MM.1S (cell line): ENCODE data around the gene TEX44.

Source experiments
- DNase-seq: peaks from one replicate; pipeline ENCODE4 v3.0.0-alpha.2; 2015
- H2AFZ ChIP-seq: fragments of 300-600 bp; sonication (generic); 2 replicates; pipeline ENCODE4 v1.6.0; 2016; ENCODE audit warnings: antibody characterized with exemption, low read length
- H3F3A ChIP-seq: fragments of 300-600 bp; sonication (generic); 2 replicates; pipeline ENCODE4 v1.6.1; 2016; ENCODE audit warnings: mild to moderate bottlenecking, antibody characterized with exemption, low read length, moderate library complexity, mixed read lengths; ENCODE audit not compliant: insufficient read depth
- H3K27ac ChIP-seq: fragments of 300-600 bp; sonication (generic); 2 replicates; pipeline ENCODE4 v1.5.1; 2016; ENCODE audit warnings: mild to moderate bottlenecking, low read length
- H3K27me3 ChIP-seq: fragments of 300-600 bp; sonication (generic); replicated peaks from 2 replicates; pipeline ENCODE4 v1.6.0; 2016; ENCODE audit warnings: low read length; ENCODE audit not compliant: insufficient read depth
- H3K36me3 ChIP-seq: fragments of 300-600 bp; sonication (generic); replicated peaks from 2 replicates; pipeline ENCODE4 v1.6.1; 2016; ENCODE audit warnings: mild to moderate bottlenecking, low read length, mixed read lengths; ENCODE audit not compliant: insufficient read depth
- H3K4me1 ChIP-seq: fragments of 300-600 bp; sonication (generic); 2 replicates; pipeline ENCODE4 v1.6.1; 2016; ENCODE audit warnings: low read length, mixed read lengths
- H3K4me2 ChIP-seq: fragments of 300-600 bp; sonication (generic); 2 replicates; pipeline ENCODE4 v1.6.0; 2016; ENCODE audit warnings: low read depth, low read length
- H3K4me3 ChIP-seq: fragments of 300-600 bp; sonication (generic); 2 replicates; pipeline ENCODE4 v1.5.1; 2016; ENCODE audit warnings: low read length, mixed read lengths
- H3K79me2 ChIP-seq: fragments of 300-600 bp; sonication (generic); 2 replicates; pipeline ENCODE4 v1.6.1; 2016; ENCODE audit warnings: mixed run types, low read length, mixed read lengths
- H3K9ac ChIP-seq: fragments of 300-600 bp; sonication (generic); 2 replicates; pipeline ENCODE4 v1.6.1; 2016; ENCODE audit warnings: low read length, mixed read lengths
- H3K9me2 ChIP-seq: fragments of 300-600 bp; sonication (generic); replicated peaks from 2 replicates; pipeline ENCODE4 v1.6.1; 2016; ENCODE audit warnings: mild to moderate bottlenecking, low read length, mixed read lengths; ENCODE audit not compliant: insufficient read depth
- H3K9me3 ChIP-seq: fragments of 300-600 bp; sonication (generic); replicated peaks from 2 replicates; pipeline ENCODE4 v1.6.1; 2016; ENCODE audit warnings: mild to moderate bottlenecking, low read length, mixed read lengths; ENCODE audit not compliant: insufficient read depth
- H4K20me1 ChIP-seq: fragments of 300-600 bp; sonication (generic); 2 replicates; pipeline ENCODE4 v1.6.1; 2016; ENCODE audit warnings: mild to moderate bottlenecking, low read length, moderate library complexity, mixed read lengths; ENCODE audit not compliant: insufficient read depth
- CTCF ChIP-seq: fragments of 300-600 bp; sonication (generic); IDR thresholded peaks from 2 replicates; pipeline ENCODE4 v1.5.1; 2016; ENCODE audit warnings: antibody characterized with exemption, low read length, mixed read lengths
- EZH2 ChIP-seq: fragments of 300-600 bp; sonication (generic); optimal IDR thresholded peaks from 2 replicates; pipeline ENCODE3; 2017; ENCODE audit warnings: low read depth, mild to moderate bottlenecking, antibody characterized with exemption, low read length, mixed read lengths
- EZH2phosphoT487 ChIP-seq: fragments of 300-600 bp; sonication (generic); IDR thresholded peaks from 2 replicates; pipeline ENCODE4 v1.6.1; 2018; ENCODE audit warnings: antibody characterized with exemption, low read length

TEX44 gene

GRCh38 chr2:231634412-231634811, 41.7 kb downstream of the TEX44 start:
- H3K4me2 ChIP-seq, result no peak overlapping the region
- H3K9me2 ChIP-seq, result no peaks in the 10 kb centered on the region
- H3K9me3 ChIP-seq, result no peaks in the 10 kb centered on the region
- no peaks in the 10 kb centered on the region for H3K4me1 ChIP-seq
- no peaks in the 10 kb centered on the region for H4K20me1 ChIP-seq
- no peak overlapping the region for H3K4me3 ChIP-seq
- no peaks in the 10 kb centered on the region for H3K27me3 ChIP-seq
- DNase-seq, result no peak
- H3K79me2 ChIP-seq, result no peaks in the 10 kb centered on the region
- no peaks in the 10 kb centered on the region for H3F3A ChIP-seq
- H3K36me3 ChIP-seq, result no peaks in the 10 kb centered on the region
- H2AFZ ChIP-seq, result no peak overlapping the region
- no peak overlapping the region for H3K27ac ChIP-seq
- no peak overlapping the region for H3K9ac ChIP-seq
- no peak for TF ChIP-seq EZH2
- TF ChIP-seq EZH2phosphoT487, result no peak
- TF ChIP-seq CTCF, result no peak

- Histone ChIP-seq H2AFZ (no peak overlapping the region), H3K4me3 (no peak overlapping the region), H3K9me3 (no peaks in the 10 kb centered on the region), H3F3A (no peaks in the 10 kb centered on the region), H3K9ac (no peak overlapping the region), H3K4me2 (no peak overlapping the region), H3K27me3 (no peaks in the 10 kb centered on the region), H3K36me3 (no peaks in the 10 kb centered on the region), H3K79me2 (no peaks in the 10 kb centered on the region), H3K27ac (no peak overlapping the region), H3K9me2 (no peaks in the 10 kb centered on the region), H3K4me1 (no peaks in the 10 kb centered on the region), H4K20me1 (no peaks in the 10 kb centered on the region)
- TF ChIP-seq CTCF (no peak), EZH2 (no peak), EZH2phosphoT487 (no peak)
- DNase-seq, result no peak
Observed at GRCh38 chr2:231634951-231635875, 42.5 kb downstream of the TEX44 start.

- no peak for TF ChIP-seq CTCF
- no peak for TF ChIP-seq EZH2
- no peak for TF ChIP-seq EZH2phosphoT487
- Histone ChIP-seq H3K27ac (no peak overlapping the region), H3K4me3 (no peak overlapping the region), H4K20me1 (no peaks in the 10 kb centered on the region), H2AFZ (no peak overlapping the region), H3K9me3 (no peaks in the 10 kb centered on the region), H3K4me2 (no peak overlapping the region), H3F3A (0 out of 2 replicates have a peak, but pooled peaks cover 6% of the 10 kb centered on the region), H3K36me3 (no peaks in the 10 kb centered on the region), H3K79me2 (no peaks in the 10 kb centered on the region), H3K9ac (no peak overlapping the region), H3K27me3 (no peaks in the 10 kb centered on the region), H3K4me1 (peaks cover 6% of the 10 kb centered on the region), H3K9me2 (no peaks in the 10 kb centered on the region)
- no peak for DNase-seq
Observed at GRCh38 chr2:231640241-231640640, 47.6 kb downstream of the TEX44 start.
